ENCODE measurements around the gene HTR1D.

The HTR1D gene

GRCh38 chr1:23185381-23185780, 31.9 kb downstream of the HTR1D start:
- no peaks in the 10 kb centered on the region for H3K27me3 ChIP-seq (ENCODE audit: insufficient read depth, low read depth, severe bottlenecking)
- no peak overlapping the region for H3K27ac ChIP-seq
- H3K4me3 ChIP-seq (ENCODE audit: low read depth, low read length): no peak overlapping the region
- no peak for DNase-seq
- TF ChIP-seq CTCF (IDR thresholded peaks at IDR 0.05; ENCODE audit: low read depth, low read length): no peak
- H3K9me3 ChIP-seq (ENCODE audit: severe bottlenecking): no peaks in the 10 kb centered on the region
- no peaks in the 10 kb centered on the region for H3K36me3 ChIP-seq

- DNase-seq: peak; percentile 33
- Histone ChIP-seq H3K4me3 (ENCODE audit: low read depth, low read length) (no peak overlapping the region), H3K27ac (no peak overlapping the region), H3K36me3 (no peaks in the 10 kb centered on the region), H3K9me3 (ENCODE audit: severe bottlenecking) (no peaks in the 10 kb centered on the region), H3K27me3 (ENCODE audit: insufficient read depth, low read depth, severe bottlenecking) (no peaks in the 10 kb centered on the region)
- peak; percentile 58 for TF ChIP-seq CTCF (IDR thresholded peaks at IDR 0.05; ENCODE audit: low read depth, low read length)
These were observed 32.9 kb downstream of the HTR1D start for GRCh38 chr1:23184212-23184934.

GRCh38 chr1:23179862-23180261, 37.4 kb downstream of the HTR1D start:
- DNase-seq: no peak
- no peaks in the 10 kb centered on the region for H3K36me3 ChIP-seq
- no peak for TF ChIP-seq CTCF (IDR thresholded peaks at IDR 0.05; ENCODE audit: low read depth, low read length)
- H3K9me3 ChIP-seq (ENCODE audit: severe bottlenecking): no peaks in the 10 kb centered on the region
- H3K27ac ChIP-seq: no peak overlapping the region
- H3K27me3 ChIP-seq (ENCODE audit: insufficient read depth, low read depth, severe bottlenecking): no peaks in the 10 kb centered on the region
- H3K4me3 ChIP-seq (ENCODE audit: low read depth, low read length): no peak overlapping the region

GRCh38 chr1:23178950-23179349, 38.4 kb downstream of the HTR1D start:
- DNase-seq: no peak
- Histone ChIP-seq H3K27ac (no peak overlapping the region), H3K9me3 (ENCODE audit: severe bottlenecking) (no peaks in the 10 kb centered on the region), H3K4me3 (ENCODE audit: low read depth, low read length) (no peak overlapping the region), H3K27me3 (ENCODE audit: insufficient read depth, low read depth, severe bottlenecking) (no peaks in the 10 kb centered on the region), H3K36me3 (no peaks in the 10 kb centered on the region)
- TF ChIP-seq CTCF (IDR thresholded peaks at IDR 0.05; ENCODE audit: low read depth, low read length): no peak

GRCh38 chr1:23178414-23178813, 38.9 kb downstream of the HTR1D start:
- no peaks in the 10 kb centered on the region for H3K27me3 ChIP-seq (ENCODE audit: insufficient read depth, low read depth, severe bottlenecking)
- DNase-seq: no peak
- no peak overlapping the region for H3K4me3 ChIP-seq (ENCODE audit: low read depth, low read length)
- H3K27ac ChIP-seq: no peak overlapping the region
- TF ChIP-seq CTCF (IDR thresholded peaks at IDR 0.05; ENCODE audit: low read depth, low read length): no peak
- no peaks in the 10 kb centered on the region for H3K36me3 ChIP-seq
- H3K9me3 ChIP-seq (ENCODE audit: severe bottlenecking): no peaks in the 10 kb centered on the region

Measured in WERI-Rb-1 (cell line).